ENCODE data around the gene IFIT1.

GRCh38 chr10:89384474-89385340 lies 7.7 kb upstream of the IFIT1 start:
- TF ChIP-seq TCF7L2 (IDR thresholded peaks at IDR 0.05; ENCODE audit: borderline replicate concordance, low read depth, low read length), result no peak
- TF ChIP-seq ZBTB21 (tag by site-specific recombination; IDR thresholded peaks at IDR 0.05), result no peak
- TF ChIP-seq ZSCAN18 (tag by site-specific recombination; IDR thresholded peaks at IDR 0.05), result no peak
- TF ChIP-seq ZNF701 (tag by site-specific recombination; IDR thresholded peaks at IDR 0.05), result no peak
- no peak for TF ChIP-seq ZNF37A (tag by site-specific recombination; IDR thresholded peaks at IDR 0.05)
- no peak for TF ChIP-seq CTCF (tag by site-specific recombination; IDR thresholded peaks at IDR 0.05)
- no peak for TF ChIP-seq BCL11A (tag by site-specific recombination; IDR thresholded peaks at IDR 0.05; ENCODE audit: low read depth)
- no peak for TF ChIP-seq HOXD13 (CRISPR knock-in tag; IDR thresholded peaks at IDR 0.05; ENCODE audit: borderline replicate concordance)
- TF ChIP-seq ZNF121 (tag by site-specific recombination; IDR thresholded peaks at IDR 0.05), result no peak
- no peak for TF ChIP-seq SP2 (tag by site-specific recombination; IDR thresholded peaks at IDR 0.05)

Data from HEK293 (cell line).